SK-N-SH treated with all-trans-retinoic acid at 6 μM for 48 hours (cell line): ENCODE data around the gene UBE2G1.

ENCODE experiments used
- RARB ChIP-seq: fragments of 250-450 bp; sonication (Bioruptor Pico); IDR thresholded peaks from 2 replicates; pipeline ENCODE4 v1.8.0; 2021; ENCODE audit warnings: mild to moderate bottlenecking, moderate library complexity
- ZNF565 ChIP-seq: fragments of 450-650 bp; formaldehyde crosslinking; conservative IDR thresholded peaks from 2 replicates; pipeline ENCODE4 v1.5.0; 2020; ENCODE audit warnings: low read depth, mild to moderate bottlenecking, moderate library complexity
- TF ChIP-seq, protein P1 (sequence below): fragments of 250-450 bp; sonication (Bioruptor Pico); IDR thresholded peaks from 2 replicates; pipeline ENCODE4 v1.5.1; 2021; ENCODE audit warnings: mild to moderate bottlenecking, moderate library complexity
- TF ChIP-seq, protein P2 (sequence below): fragments of 250-450 bp; sonication (Bioruptor Pico); IDR thresholded peaks from 2 replicates; pipeline ENCODE4 v1.5.1; 2020; ENCODE audit warnings: low read depth, mild to moderate bottlenecking, moderate library complexity
- TF ChIP-seq, protein P3 (sequence below): fragments of 250-450 bp; sonication (Bioruptor Pico); IDR thresholded peaks from 2 replicates; pipeline ENCODE4 v1.5.0; 2020; ENCODE audit warnings: mild to moderate bottlenecking, moderate library complexity

DNA sequence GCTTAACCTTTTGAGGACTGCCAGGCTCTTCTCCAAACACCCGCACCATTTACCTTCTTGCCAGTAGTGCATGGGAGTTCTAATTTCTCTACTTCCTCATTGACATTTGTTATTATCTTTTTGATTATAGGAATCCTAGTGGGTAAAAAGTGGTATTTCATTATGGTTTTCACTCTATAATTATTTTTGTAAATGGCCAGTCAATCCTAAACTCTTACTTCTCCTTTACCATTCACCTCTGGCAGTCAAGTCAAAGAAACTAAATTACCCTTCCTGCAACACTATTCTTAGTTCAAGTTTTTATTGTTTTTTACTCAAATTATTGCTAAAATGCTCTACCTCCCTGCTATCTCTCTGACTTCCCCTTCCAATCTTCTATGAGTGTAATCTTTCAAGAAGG lies 72.9 kb downstream of the UBE2G1 start:
- TF ChIP-seq, protein P1, sequence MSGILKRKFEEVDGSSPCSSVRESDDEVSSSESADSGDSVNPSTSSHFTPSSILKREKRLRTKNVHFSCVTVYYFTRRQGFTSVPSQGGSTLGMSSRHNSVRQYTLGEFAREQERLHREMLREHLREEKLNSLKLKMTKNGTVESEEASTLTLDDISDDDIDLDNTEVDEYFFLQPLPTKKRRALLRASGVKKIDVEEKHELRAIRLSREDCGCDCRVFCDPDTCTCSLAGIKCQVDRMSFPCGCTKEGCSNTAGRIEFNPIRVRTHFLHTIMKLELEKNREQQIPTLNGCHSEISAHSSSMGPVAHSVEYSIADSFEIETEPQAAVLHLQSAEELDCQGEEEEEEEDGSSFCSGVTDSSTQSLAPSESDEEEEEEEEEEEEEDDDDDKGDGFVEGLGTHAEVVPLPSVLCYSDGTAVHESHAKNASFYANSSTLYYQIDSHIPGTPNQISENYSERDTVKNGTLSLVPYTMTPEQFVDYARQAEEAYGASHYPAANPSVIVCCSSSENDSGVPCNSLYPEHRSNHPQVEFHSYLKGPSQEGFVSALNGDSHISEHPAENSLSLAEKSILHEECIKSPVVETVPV (CRISPR knock-in tag): no peak
- TF ChIP-seq, protein P2, sequence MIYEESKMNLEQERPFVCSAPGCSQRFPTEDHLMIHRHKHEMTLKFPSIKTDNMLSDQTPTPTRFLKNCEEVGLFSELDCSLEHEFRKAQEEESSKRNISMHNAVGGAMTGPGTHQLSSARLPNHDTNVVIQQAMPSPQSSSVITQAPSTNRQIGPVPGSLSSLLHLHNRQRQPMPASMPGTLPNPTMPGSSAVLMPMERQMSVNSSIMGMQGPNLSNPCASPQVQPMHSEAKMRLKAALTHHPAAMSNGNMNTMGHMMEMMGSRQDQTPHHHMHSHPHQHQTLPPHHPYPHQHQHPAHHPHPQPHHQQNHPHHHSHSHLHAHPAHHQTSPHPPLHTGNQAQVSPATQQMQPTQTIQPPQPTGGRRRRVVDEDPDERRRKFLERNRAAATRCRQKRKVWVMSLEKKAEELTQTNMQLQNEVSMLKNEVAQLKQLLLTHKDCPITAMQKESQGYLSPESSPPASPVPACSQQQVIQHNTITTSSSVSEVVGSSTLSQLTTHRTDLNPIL (CRISPR knock-in tag): no peak
- TF ChIP-seq, protein P3, sequence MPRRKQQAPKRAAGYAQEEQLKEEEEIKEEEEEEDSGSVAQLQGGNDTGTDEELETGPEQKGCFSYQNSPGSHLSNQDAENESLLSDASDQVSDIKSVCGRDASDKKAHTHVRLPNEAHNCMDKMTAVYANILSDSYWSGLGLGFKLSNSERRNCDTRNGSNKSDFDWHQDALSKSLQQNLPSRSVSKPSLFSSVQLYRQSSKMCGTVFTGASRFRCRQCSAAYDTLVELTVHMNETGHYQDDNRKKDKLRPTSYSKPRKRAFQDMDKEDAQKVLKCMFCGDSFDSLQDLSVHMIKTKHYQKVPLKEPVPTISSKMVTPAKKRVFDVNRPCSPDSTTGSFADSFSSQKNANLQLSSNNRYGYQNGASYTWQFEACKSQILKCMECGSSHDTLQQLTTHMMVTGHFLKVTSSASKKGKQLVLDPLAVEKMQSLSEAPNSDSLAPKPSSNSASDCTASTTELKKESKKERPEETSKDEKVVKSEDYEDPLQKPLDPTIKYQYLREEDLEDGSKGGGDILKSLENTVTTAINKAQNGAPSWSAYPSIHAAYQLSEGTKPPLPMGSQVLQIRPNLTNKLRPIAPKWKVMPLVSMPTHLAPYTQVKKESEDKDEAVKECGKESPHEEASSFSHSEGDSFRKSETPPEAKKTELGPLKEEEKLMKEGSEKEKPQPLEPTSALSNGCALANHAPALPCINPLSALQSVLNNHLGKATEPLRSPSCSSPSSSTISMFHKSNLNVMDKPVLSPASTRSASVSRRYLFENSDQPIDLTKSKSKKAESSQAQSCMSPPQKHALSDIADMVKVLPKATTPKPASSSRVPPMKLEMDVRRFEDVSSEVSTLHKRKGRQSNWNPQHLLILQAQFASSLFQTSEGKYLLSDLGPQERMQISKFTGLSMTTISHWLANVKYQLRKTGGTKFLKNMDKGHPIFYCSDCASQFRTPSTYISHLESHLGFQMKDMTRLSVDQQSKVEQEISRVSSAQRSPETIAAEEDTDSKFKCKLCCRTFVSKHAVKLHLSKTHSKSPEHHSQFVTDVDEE (CRISPR knock-in tag): no peak
- TF ChIP-seq RARB (CRISPR knock-in tag) (no peak), ZNF565 (CRISPR knock-in tag) (no peak)
